ACHN (cell line): ENCODE data around the gene BCL2L2.
"Not testable (repeated sequence)": the region's sequence is repeated elsewhere in the genome, so short reads cannot be mapped to it uniquely, and the experiment has no call there.

Experiments
- DNase-seq: peaks from one replicate; pipeline ENCODE4 v3.0.0-alpha.2; 2015
- in situ Hi-C: cut with HindIII; loops from 2 replicates; pipeline ENCODE4 v1.10.0; 2017; ENCODE audit warnings: low sequenced_read_pairs, low pct_ligation_motif_present, low pct_unique_long_range_greater_than_20kb

BCL2L2 gene

GRCh38 chr14:23321572-23322547, 15.2 kb downstream of the BCL2L2 start:
- in situ Hi-C loops: no loop called here
- DNase-seq: peak; percentile 57

GRCh38 chr14:23322568-23323517, 16.2 kb downstream of the BCL2L2 start:
- in situ Hi-C loops: no loop called here
- DNase-seq: no peak

GRCh38 chr14:23323838-23324454, 17.3 kb downstream of the BCL2L2 start:
- DNase-seq: no peak
- in situ Hi-C loops: no loop called here

- in situ Hi-C loops: no loop called here
- no peak for DNase-seq
These were observed 17.8 kb downstream of the BCL2L2 start for GRCh38 chr14:23324455-23324846.

GRCh38 chr14:23324993-23325392, 18.4 kb downstream of the BCL2L2 start:
- in situ Hi-C loops: no loop called here

GRCh38 chr14:23325746-23326145, 19.1 kb downstream of the BCL2L2 start:
- DNase-seq, in situ Hi-C loops: not testable (repeated sequence)

More at GRCh38 chr14:23324993-23325392, 18.4 kb downstream of the BCL2L2 start:
- no peak for DNase-seq

GRCh38 chr14:23326491-23327332, 20.1 kb downstream of the BCL2L2 start:
- DNase-seq: no peak
- in situ Hi-C loops: no loop called here

GRCh38 chr14:23327947-23328744, 21.5 kb downstream of the BCL2L2 start:
- in situ Hi-C loops: no loop called here
- DNase-seq: peak; percentile 66

GRCh38 chr14:23335623-23336022, 29.0 kb downstream of the BCL2L2 start:
- in situ Hi-C loops: no loop called here
- no peak for DNase-seq

GRCh38 chr14:23339506-23340268, 33.1 kb downstream of the BCL2L2 start:
- in situ Hi-C loops: no loop called here
- DNase-seq: no peak

GRCh38 chr14:23344481-23344880, 37.8 kb downstream of the BCL2L2 start:
- DNase-seq: no peak
- in situ Hi-C loops: no loop called here

- in situ Hi-C loops: no loop called here
- DNase-seq: no peak
These were observed 39.5 kb downstream of the BCL2L2 start for GRCh38 chr14:23345987-23346692.

GRCh38 chr14:23346693-23347405, 40.2 kb downstream of the BCL2L2 start:
- DNase-seq: no peak
- in situ Hi-C loops: no loop called here

- DNase-seq: no peak
- in situ Hi-C loops: no loop called here
These were observed 41.0 kb downstream of the BCL2L2 start for GRCh38 chr14:23347406-23348296.

GRCh38 chr14:23348297-23348655, 41.6 kb downstream of the BCL2L2 start:
- DNase-seq: no peak
- in situ Hi-C loops: no loop called here
